Measurements from ENCODE around the gene CCDC188. TPM values are rescaled to one million over a fixed set of nuclear protein-coding genes. Genes with fewer than 3 reads are reported as not detected.

Gene CCDC188
- total RNA-seq, 1 donor from 2014 or later, result 0.30 TPM

- ATAC-seq (ENCODE audit: poor library complexity) (no peak), DNase-seq (peak; percentile 46)
- intact Hi-C loops (cut with DNase I), result loop anchor here (10.0 kb wide), 1 partner anchor 141 kb away; no protein-coding TSS in a partner anchor
Measured at GRCh38 chr22:20115691-20116375, 35.0 kb downstream of the CCDC188 start, which contains the start of gene RANBP1. TSS of gene RANBP1 (plus strand) at chr22:20116104. CDS start at chr22:20116185, 81 bp downstream.

DNA sequence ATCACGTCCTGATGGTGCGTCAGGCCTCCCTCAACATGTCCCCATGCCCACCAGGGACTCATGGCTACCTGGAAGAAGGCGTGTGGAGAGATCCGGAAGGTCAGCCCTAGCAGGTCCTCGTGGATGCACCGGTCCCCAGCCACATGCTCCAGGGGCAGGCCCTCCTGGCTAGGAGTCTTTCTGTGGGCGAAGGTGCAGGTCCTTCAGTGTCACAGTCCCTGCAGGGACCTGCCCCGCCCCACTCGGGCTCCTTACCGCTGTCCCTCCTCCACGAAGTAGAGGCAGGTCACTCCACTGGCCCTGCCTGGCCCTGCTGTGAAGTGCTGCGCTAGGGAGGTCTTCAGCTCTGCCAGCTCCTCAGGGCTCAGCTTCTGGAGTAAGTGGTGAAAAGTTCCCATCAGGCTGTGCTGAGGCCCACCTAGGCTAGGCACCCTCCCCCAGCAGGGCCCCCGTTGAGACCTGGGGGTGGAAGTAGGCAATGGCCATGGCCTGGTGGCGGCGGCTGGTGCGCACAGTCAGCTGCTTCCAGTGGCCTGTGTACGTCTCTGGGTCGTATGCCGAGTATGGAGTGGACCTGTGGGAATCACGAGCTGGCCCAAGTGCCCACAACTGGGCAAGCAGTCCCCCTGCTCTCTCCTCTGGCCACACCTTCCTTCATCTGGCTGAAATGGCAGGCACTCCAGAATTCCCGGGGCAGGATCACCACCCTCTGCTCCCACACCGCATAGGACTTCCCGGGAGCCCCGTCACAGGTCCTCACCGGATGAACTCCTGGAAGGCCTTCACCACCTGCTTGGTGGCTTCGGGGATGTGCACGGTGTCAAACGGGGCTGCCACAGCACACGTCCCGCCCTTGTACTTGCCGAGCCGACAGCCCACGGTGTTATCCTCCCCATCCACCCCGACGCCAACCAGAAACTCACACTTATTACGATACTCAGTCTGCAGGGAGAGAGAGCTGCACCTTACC, 36.1 kb downstream of the CCDC188 start:
- no peak for ATAC-seq (ENCODE audit: poor library complexity)
- intact Hi-C loops (cut with DNase I), result loop anchor here (10.0 kb wide), 1 partner anchor 140 kb away; no protein-coding TSS in a partner anchor
- peak; percentile 39 for DNase-seq

DNA sequence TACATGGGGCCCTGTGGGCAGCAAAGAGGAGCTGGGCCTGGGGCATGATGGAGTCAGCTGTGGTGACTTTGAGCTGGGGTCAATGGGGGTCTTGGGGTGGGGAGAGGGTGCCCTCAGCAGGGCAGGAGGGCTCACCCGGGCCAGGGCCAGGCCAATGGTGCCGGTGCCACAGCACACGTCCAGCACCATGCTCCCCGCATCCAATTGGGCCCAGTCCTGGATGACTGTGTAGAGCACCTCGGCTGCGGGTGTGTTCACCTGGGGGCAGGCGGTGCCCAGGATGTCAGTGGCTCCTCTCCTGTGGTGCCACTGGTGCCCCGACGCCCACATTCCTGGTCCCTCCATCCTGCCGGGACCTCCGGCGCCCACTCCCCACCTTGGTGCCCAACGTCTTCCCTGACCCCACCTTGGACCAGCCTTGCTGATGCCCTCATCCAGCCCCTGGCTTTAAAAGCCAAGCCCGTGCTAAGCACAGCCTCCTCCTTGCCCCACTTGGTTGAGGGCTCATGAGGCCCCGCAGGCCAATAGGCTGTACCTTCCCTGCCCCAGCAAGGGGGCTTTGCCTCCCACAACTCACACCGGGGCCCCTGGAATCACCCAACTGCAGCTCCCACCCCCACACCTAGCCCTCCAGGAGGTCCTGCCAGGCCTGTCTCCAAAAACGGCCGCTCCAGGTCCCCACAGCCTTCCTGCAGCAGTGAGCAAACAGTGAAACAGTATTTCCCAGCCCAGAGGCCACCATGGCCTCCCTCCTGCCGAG, 37.1 kb downstream of the CCDC188 start:
- DNase-seq, result peak; percentile 36
- ATAC-seq (ENCODE audit: poor library complexity), result no peak
- intact Hi-C loops (cut with DNase I), result loop anchor here (10.0 kb wide), 1 partner anchor 139 kb away; no protein-coding TSS in a partner anchor

DNA sequence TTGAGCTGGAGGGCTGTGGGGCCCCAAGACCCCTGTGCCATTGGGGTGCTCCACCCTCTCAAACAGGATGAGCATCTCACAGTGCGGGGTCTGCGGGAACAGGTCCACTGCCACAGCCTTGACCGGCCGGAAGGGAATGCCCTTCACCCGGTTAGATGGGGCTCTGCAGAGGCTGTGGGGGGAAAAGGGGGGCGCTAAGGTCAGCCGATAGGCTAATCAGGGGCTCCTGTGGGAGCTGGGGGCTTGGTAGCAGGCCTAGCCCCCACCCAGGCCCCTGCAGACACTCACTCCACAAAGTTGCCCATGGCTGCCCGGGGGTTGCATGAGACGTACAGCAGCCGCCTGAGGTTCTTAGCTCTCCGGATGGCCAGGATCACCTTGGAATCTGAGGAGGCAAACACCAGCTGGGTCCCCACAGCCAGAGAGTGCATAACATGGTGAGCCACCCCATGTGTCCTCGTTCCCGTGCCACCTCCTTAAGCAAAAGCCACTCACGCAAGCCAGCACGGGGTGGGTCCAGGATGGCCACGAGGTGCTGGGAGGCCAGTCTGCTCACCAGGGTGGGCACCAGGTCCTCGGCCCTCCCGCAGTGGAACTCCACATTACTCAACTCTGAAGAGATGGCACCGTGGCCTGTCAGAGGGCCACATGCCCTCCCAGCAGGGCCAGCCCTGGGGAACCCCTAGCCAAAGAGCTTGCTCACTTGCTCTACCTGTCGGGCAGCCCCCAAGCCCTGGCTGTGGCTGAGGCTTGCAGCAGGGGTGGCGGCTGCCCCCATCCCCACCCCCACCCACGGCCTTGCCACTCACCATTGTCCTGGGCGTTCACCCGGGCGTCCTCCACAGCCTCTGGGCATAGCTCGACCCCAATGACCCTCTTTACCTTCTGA, 38.0 kb downstream of the CCDC188 start:
- no peak for ATAC-seq (ENCODE audit: poor library complexity)
- DNase-seq, result no peak
- intact Hi-C loops (cut with DNase I), result loop anchor here (10.0 kb wide), 1 partner anchor 138 kb away; no protein-coding TSS in a partner anchor

GRCh38 chr22:20111689-20112622, 38.9 kb downstream of the CCDC188 start:
- intact Hi-C loops (cut with DNase I), result loop anchor here (10.0 kb wide), 1 partner anchor 137 kb away; no protein-coding TSS in a partner anchor
- ATAC-seq (ENCODE audit: poor library complexity) (no peak), DNase-seq (no peak)

- intact Hi-C loops (cut with DNase I), result loop anchor here (10.0 kb wide), 1 partner anchor 136 kb away; no protein-coding TSS in a partner anchor
- ATAC-seq (ENCODE audit: poor library complexity), result no peak
Measured at GRCh38 chr22:20111045-20111688, 39.7 kb downstream of the CCDC188 start.

DNA sequence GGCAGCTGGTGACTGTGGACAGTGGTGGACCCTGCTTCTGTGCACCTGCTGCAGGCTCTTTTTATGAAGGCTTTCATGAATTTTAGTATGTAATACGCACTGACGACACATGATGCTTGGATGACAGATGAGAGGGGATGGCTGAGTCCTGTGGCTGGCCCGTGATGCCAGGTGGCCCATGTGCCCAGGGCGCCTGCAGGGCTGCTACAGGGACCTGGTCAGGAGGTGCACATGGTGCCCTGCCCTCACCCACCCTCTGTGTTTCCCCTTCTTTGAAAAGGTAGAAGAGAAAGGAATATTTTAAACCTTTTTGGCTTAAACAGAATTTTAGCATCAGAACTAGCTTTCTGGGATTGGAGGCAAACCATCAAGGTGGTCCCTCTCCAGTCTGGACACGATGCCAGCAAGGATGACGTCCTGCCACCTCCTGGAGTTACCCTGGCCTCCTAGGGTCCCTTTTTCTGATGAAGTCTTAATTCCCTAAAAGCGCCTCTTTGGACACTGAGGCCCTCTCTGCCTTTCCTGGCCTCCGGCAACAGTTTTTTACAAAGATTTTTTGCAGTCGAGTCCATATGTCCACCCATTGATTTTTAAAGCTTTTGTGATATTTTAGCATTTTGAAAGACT, 40.4 kb downstream of the CCDC188 start:
- DNase-seq, result no peak
- intact Hi-C loops (cut with DNase I), result loop anchor here (10.0 kb wide), 1 partner anchor 136 kb away; no protein-coding TSS in a partner anchor
- no peak for ATAC-seq (ENCODE audit: poor library complexity)

More at GRCh38 chr22:20111045-20111688, 39.7 kb downstream of the CCDC188 start:
- peak; percentile 29 for DNase-seq

DNA sequence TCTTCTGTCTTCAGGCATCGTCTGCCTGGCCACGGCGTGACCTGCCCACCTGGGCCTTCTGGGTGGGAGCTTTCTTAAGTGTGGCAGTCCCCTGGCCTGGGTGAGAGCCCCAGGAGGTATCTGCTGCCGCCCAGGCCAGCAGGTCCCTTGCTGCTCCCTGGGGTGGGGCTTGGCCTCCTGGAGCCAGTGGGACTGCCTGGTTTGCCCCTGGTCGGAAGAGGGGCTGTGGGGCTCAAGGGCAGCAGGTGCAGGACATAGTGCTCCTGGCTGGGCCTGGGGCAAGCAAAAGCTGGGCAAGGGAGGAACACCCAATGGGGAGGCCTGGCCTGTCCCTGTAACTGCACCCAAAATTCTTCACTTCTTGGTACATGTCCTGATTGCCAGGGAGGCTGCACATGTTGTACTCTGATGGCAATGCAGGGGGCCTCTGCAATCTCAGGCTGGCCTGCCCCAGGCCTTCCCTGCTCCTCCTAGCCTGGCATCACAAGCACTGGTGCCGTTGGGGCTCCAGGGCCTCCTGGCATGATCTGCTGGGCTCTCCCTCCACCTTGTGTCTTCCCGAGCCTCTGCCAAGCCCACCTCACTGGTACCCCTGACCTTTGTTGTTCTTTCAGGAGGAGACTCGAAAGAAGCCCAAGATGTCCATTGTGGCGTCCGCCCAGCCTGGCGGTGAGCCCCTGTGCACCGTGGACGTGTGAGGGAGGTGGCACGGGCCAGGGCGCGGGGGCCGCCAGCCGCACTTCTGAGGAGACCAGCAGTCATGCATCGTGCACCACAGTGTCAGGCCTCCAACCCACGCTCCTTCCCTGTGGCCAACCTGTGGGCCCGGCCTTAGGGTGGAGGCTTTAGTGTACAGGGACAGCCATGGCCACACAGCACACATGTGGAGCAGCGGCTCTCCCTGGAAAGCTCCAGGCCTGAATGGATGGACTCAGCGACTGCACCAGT, 41.2 kb downstream of the CCDC188 start:
- DNase-seq, result peak; percentile 30
- peak; percentile 5 for ATAC-seq (ENCODE audit: poor library complexity)
- intact Hi-C loops (cut with DNase I), result loop anchor here (10.0 kb wide), 1 partner anchor 135 kb away; no protein-coding TSS in a partner anchor

- ATAC-seq (ENCODE audit: poor library complexity) (no peak), DNase-seq (peak; percentile 31)
Measured at GRCh38 chr22:20108757-20109230, 42.1 kb downstream of the CCDC188 start.

GRCh38 chr22:20107951-20108756, 42.7 kb downstream of the CCDC188 start:
- DNase-seq (peak; percentile 32), ATAC-seq (ENCODE audit: poor library complexity) (no peak)
- intact Hi-C loops (cut with DNase I), result no loop called here

More at GRCh38 chr22:20108757-20109230, 42.1 kb downstream of the CCDC188 start:
- intact Hi-C loops (cut with DNase I), result no loop called here

DNA sequence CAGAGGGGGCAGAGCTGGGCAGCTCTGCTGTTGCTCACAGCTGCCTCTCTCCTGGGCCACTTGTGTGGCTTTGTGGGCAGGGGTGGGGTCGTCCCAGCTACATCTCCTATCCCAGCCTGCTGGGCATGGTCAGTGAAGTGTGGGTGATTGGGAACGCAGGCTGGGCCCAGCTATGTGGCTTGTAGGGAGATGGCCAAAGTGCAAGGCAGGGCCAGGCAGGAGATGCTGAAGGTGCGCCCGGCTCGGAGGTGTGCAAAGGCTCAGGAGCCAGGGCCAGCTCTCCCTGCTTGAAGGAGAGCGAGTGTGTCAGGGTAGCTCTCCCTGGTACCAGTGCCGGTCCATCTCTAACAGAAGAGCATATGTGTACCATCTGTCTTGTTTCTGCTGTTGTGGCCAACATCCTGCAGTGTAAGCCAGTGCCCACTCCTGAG, 43.4 kb downstream of the CCDC188 start:
- DNase-seq (peak; percentile 14), ATAC-seq (ENCODE audit: poor library complexity) (no peak)
- intact Hi-C loops (cut with DNase I), result no loop called here

DNA sequence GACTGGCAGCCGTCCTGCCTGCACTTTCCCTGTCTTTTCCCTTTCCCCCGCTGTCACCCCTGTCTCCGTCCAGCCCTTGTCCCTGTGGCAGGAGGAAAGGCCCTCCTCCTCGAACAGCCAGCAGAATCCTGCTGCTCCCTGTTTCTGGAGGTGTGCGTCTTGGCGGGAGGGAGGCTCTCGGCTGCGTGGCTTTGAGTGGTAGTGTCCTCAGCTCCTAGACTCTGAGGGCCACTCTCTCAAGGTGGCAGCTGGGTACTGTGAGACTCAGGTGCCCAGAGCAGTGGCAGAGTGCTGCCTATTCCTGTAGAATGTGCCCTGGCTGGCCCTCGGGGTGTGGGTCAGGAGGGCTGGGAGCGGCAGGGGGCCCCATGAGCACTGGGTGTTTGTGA, 44.0 kb downstream of the CCDC188 start:
- ATAC-seq (ENCODE audit: poor library complexity) (no peak), DNase-seq (no peak)
- intact Hi-C loops (cut with DNase I), result no loop called here

DNA sequence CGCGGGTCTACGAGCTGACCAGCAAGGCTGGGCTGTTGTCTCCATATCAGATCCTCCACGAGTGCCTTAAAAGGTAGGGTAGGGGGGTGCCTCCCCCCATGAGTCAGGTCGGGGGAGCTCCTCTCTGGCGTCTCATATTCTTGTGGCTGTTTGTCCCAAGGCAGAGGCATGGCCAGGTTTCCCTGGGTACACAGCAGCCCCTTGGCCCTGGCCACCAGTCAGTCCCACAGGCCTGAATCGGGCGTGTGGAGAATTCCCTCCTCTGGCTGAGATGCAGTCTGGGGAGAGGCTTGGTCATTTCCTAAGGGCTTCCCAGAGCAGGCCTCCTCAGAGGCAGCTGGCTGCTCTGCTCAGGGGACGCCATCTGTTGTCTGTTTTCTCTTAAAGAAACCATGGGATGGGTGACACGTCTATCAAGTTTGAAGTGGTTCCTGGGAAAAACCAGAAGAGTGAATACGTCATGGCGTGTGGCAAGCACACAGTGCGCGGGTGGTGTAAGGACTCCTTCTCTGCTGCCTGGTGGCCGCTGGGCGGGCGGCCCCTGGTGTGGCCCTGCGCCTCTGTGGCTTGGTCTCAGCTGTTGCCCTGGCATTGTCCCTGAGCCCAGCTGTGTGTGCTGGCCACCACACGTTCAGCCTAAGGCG, 44.5 kb downstream of the CCDC188 start:
- intact Hi-C loops (cut with DNase I), result no loop called here
- no peak for DNase-seq
- ATAC-seq (ENCODE audit: poor library complexity), result no peak
